CD4-positive, alpha-beta T cell treated with Interleukin-17A for 4 hours (primary cell): Measurements from ENCODE around the gene PHC2.
A peak's percentile ranks its signal among the peaks of the same experiment; 100 is the strongest.
"Not testable (repeated sequence)": the region's sequence is repeated elsewhere in the genome, so short reads cannot be mapped to it uniquely, and the experiment has no call there.

Experiments used
- DNase-seq: peaks from one replicate; pipeline ENCODE4 v3.0.0-alpha.2; 2020; ENCODE audit warnings: mixed read lengths

The PHC2 gene

GRCh38 chr1:33306653-33307493, 124.0 kb downstream of the PHC2 start:
- DNase-seq = no peak

DNA sequence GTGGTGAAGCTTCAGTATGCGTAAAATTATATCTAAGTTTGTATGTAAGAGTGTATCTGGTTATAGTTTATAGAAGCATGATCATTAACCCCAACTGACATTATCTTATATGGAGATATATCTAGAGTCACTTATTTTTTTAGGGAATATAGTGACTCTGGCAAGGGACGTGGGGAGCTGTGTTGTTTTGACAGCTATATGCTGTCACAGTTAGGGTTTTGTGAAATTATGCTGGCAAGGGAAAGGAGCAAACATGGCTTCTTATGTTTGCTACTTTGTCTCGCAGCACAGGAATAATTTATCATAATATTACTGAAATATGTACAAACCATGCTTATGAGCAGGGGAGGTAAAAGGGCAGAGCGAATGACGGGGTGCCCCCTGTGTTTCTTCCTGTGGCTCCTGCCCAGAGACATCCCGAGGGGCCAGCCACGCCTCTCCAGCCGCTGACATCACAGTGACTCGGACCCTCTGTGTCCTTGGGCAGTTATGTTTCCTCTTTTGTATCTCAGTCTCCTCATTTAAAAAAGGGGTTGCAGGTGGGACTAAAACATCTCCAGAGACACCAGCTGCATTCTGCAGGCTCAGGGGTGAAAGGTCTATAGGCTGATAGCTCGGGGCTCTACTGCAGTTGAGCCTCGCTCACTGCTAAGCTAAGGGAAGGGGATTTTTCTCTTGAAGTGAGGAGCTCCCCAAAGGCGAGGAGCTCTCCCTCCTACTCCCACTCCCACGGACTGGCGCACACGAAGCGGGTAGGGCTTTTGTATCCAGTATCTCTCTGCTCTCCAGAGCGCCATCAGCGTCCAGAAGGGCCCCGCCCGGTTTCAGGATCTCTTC, 124.9 kb downstream of the PHC2 start:
- no peak for DNase-seq

GRCh38 chr1:33305016-33305415, 125.9 kb downstream of the PHC2 start:
- DNase-seq = no peak

GRCh38 chr1:33302325-33302724, 128.6 kb downstream of the PHC2 start:
- no peak for DNase-seq

- no peak for DNase-seq
These were observed 129.5 kb downstream of the PHC2 start for GRCh38 chr1:33301273-33301984.

- no peak for DNase-seq
These were observed 130.2 kb downstream of the PHC2 start for GRCh38 chr1:33300673-33301072.

- DNase-seq = no peak
These were observed 131.3 kb downstream of the PHC2 start for GRCh38 chr1:33299461-33300155.

GRCh38 chr1:33298623-33299277, 132.1 kb downstream of the PHC2 start:
- DNase-seq = peak; percentile 67

DNA sequence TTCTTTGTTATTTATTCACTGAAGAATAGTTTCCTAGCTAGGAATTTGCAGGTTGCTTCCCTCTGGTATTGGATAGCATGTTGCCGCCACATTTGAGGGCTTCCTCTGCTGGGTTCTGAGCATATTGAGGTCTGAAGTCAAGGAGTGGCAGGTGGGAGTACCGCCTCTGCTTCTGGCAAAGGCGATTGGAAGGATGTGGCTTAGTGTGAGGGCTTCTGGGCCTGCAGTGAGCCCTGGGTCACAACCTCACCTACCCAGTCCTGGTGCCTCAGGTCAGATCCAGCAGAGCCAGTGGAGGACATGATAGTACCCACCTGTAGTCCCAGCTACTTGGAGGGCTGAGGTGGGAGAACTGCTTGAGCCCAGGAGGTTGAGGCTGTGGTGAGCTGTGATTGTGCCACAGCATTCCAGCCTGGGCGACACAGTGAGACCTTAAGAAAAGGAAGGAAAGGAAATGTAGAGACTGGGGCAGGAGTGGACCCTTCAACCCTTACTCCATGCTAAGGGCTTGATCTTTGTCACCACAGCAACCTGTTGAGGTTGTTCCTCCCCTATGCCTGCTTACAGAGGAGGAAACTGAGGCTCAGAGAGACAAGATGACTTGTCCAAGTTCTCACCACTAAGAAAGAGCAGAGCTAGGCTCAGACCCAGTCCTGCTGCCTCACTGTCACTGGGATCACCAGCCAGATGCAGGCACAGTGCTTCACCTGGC, 132.8 kb downstream of the PHC2 start:
- no peak for DNase-seq

DNA sequence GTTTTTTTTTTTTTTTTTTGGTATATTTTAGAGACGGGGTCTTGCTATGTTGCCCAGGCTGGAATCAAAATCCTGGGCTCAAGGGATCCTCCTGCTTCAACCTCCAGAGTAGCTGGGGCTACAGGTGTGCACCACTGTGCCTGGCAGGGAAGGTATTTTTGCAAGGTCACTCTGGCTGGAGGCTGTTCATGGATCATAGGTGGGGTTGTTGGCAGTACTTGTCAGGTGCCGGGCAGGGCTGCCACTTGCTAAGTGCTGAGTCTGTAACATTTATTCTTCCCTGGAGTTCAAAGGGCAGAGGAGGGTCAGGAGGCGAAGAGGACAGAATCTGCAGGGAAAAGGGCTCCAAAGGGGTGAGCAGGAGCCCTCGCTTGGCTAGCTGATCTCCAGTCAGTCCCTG, 134.1 kb downstream of the PHC2 start:
- DNase-seq = no peak

DNA sequence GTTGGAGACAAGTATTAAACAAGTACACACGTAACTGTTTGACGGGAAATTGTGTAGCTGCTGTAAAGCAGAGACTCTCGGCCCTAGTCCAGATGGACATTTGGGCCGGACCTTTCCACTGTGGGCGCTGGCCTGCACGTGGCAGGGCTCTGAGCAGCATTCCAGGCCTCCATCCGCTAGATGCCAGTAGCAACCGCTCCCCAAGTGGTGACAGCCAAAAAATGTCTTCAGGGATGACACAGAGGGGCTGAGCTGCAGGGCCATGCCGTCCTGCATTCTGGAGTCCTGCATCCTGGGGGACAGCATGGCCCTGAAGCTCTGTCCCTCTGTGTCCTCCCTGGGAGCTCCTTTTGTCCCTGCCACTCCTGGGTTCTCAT, 134.8 kb downstream of the PHC2 start:
- DNase-seq = no peak

GRCh38 chr1:33295450-33296081, 135.3 kb downstream of the PHC2 start:
- peak; percentile 89 for DNase-seq

GRCh38 chr1:33295023-33295422, 135.9 kb downstream of the PHC2 start:
- no peak for DNase-seq

DNA sequence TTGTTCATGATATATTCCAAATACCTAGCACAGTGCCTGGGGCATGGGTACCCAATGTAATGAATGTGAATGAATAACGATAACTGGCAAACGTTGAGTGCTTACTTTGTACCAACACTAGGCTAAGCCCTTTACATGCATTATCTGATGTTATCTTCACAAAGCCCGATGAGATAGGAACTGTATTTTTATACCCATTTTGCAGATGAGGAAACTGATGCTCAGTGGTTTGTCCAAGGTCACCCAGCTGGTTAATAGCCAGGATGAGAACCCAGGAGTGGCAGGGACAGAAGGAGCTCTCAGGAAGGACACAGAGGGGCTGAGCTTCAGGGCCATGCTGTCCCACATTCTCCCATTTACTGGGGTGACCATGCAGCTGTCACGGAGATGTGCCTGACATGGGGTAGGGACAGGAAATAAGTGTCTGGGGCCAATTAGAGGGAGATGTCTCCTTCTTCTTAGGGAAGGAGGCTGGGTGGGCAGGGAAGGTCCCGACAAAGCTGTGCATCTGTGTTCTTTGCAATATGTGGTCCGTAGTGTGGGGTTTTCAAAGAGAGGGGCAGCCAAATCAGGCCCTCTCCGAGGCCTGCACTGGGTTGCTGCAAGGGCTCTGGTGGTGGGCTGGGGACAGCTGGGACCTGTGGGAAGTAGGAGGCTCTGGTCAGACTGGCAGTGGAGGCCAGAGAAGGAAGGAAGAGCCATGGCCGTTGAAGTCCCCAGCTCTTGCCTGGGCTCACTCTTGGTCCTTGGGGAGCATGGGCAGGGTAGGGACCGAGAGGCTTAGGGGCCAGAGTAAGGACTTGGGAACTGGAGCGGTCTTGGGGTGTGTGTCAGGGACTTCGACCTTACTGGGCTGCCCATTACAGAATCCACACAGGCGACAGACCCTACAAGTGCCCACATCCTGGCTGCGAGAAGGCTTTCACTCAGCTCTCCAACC, 136.6 kb downstream of the PHC2 start:
- DNase-seq = no peak

DNA sequence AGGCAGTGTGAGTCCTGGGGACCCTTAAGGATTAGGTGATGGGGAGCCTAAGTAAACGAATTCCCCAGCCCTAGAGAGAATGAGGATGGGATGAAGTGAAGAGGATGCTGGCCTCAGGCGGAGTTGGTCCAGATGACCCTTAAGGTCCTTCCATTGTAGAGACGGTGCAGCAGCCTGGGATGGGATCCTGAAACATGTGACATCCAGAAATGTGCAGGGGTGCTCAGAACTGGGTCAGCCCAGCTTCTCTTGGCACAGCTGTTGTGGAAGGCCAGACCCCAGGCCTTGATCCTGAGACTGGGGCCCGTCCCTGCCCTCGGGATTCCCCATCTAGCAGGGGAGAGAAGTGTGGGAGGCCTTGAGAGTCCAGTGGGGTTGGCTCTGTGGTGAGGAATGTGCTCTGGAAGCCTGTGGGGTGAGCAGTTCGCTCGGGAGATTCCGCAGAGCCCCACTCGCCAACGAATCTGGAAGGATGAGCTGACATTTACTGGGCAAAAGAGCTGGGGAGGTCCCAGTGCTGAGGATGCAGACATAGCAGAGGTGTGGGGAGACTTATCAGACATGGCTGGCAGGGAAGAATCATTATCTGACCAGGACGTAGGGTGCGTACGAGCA, 138.1 kb downstream of the PHC2 start:
- no peak for DNase-seq

- not testable (repeated sequence) for DNase-seq
These were observed 140.3 kb downstream of the PHC2 start for GRCh38 chr1:33290615-33291014.

DNA sequence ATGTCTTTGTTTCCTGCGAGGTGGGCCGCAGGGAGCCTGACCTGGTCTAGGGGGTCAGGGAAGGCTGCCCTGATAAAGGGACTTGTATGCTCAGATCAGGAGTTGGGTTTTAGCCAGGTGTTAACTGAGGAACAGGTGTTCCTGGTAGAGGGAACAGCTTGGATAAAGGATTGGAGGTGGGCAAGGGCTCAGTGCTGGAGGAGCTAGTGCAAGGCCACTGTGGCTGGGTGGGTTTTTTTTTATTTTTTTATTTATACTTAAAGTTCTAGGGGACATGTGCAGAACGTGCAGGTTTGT, 141.1 kb downstream of the PHC2 start:
- no peak for DNase-seq

GRCh38 chr1:33288976-33289857, 141.7 kb downstream of the PHC2 start:
- DNase-seq = no peak

DNA sequence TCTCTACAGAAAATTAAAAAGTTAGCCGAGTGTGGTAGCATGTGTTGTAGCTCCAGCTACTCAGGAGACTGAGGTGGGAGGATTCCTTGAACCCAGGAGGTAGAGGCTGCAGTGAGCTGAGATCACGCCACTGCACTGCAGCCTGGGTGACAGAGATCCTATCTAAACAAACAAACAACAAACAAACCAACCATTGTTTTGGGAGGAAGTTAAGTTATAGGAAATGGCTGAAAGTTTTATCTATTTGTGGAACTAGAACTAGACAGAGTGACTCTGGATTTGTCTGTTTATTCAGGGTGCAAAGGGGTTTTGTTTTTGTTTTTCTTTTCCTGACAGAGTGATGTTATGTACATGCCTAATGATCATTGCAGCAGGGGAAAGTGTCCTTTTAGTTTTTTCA, 143.6 kb downstream of the PHC2 start:
- no peak for DNase-seq
